GM19395 (cell line): ENCODE results near the gene RWDD3.

Source experiments
- ATAC-seq: cut with Tn5 transposase; IDR thresholded peaks from one replicate; pipeline ENCODE4 v1.9.1; 2021; ENCODE audit warnings: mild to moderate bottlenecking, moderate library complexity; ENCODE audit not compliant: unreplicated experiment

RWDD3 gene

GRCh38 chr1:95281781-95282517 is 47.9 kb downstream of the RWDD3 start:
- ATAC-seq: no peak

GRCh38 chr1:95282518-95282895 is 48.5 kb downstream of the RWDD3 start:
- no peak for ATAC-seq

GRCh38 chr1:95284420-95284819 is 50.4 kb downstream of the RWDD3 start:
- ATAC-seq: no peak

- no peak for ATAC-seq
Observed at GRCh38 chr1:95286479-95286878, 52.5 kb downstream of the RWDD3 start.

- no peak for ATAC-seq
Observed at GRCh38 chr1:95287081-95287480, 53.1 kb downstream of the RWDD3 start.

GRCh38 chr1:95287825-95288224 is 53.8 kb downstream of the RWDD3 start:
- no peak for ATAC-seq
